ENCODE measurements around the gene AXIN1. TPM values are rescaled to one million over a fixed set of nuclear protein-coding genes. Genes with fewer than 3 reads are reported as not detected.

AXIN1 gene
- total and polyA plus RNA-seq, 2 of the 8 experiments (the other 6 are each of a cell fraction or from before 2014, with no cell fraction given), result 12.5 to 41.9 TPM

- no peak for TF ChIP-seq CHD7 (IDR thresholded peaks at IDR 0.05; ENCODE audit: insufficient replicate concordance, low read length)
- no peak for TF ChIP-seq KDM4A (IDR thresholded peaks at IDR 0.05; ENCODE audit: low read depth, low read length, severe bottlenecking)
- no peak for TF ChIP-seq CBX8 (IDR thresholded peaks at IDR 0.05; ENCODE audit: borderline replicate concordance, low read depth, low read length)
- TF ChIP-seq SIX5 (IDR thresholded peaks at IDR 0.05; ENCODE audit: low read depth, low read length), result no peak
- TF ChIP-seq ASH2L (IDR thresholded peaks at IDR 0.05; ENCODE audit: low read length), result no peak
- no peak for TF ChIP-seq POLR2A (IDR thresholded peaks at IDR 0.05; ENCODE audit: control extremely low read depth in 1 of 2, low read depth in 2 of 2, low read length in 2 of 2)
- no peak for TF ChIP-seq JUND (IDR thresholded peaks at IDR 0.05; ENCODE audit: low read length)
- no peak for TF ChIP-seq TAF1 (IDR thresholded peaks at IDR 0.05; ENCODE audit: low read depth, low read length)
- no peak for TF ChIP-seq SP1 (IDR thresholded peaks at IDR 0.05; ENCODE audit: low read depth, low read length)
These were observed 3.3 kb downstream of the AXIN1 start (continued) for GRCh38 chr16:349211-349610.
